GM23338 (cell line): ENCODE results near the gene CPNE6. TPM values are rescaled to one million over a fixed set of nuclear protein-coding genes. Genes with fewer than 3 reads are reported as not detected.

Experiments
- ATAC-seq: fragments of 200-7000 bp; cut with Tn5 transposase; 3 replicates; pipeline ENCODE4 v1.9.1; 2020
- DNase-seq: peaks from one replicate; pipeline ENCODE4 v3.0.0-alpha.2; 2015; ENCODE audit warnings: low spot score
- H2AFZ ChIP-seq: fragments of 200-600 bp; sonication (generic); 2 replicates; pipeline ENCODE4 v1.8.0; 2016; ENCODE audit warnings: antibody characterized with exemption, mild to moderate bottlenecking, moderate library complexity
- H3F3A ChIP-seq: fragments of 200-600 bp; sonication (generic); replicated peaks from 2 replicates; pipeline ENCODE4 v1.8.0; 2017; ENCODE audit warnings: antibody characterized with exemption, mixed run types, low read depth
- H3K27ac ChIP-seq: fragments of 200-600 bp; sonication (generic); 2 replicates; pipeline ENCODE4 v1.6.1; 2016; ENCODE audit warnings: low read depth
- H3K27me3 ChIP-seq: fragments of 200-600 bp; sonication (generic); 2 replicates; pipeline ENCODE4 v1.8.0; 2016; ENCODE audit warnings: mild to moderate bottlenecking, mixed run types, moderate library complexity; ENCODE audit not compliant: insufficient read depth
- H3K36me3 ChIP-seq: fragments of 200-600 bp; sonication (generic); 2 replicates; pipeline ENCODE4 v1.8.0; 2016; ENCODE audit warnings: mild to moderate bottlenecking; ENCODE audit not compliant: insufficient read depth
- H3K4me1 ChIP-seq: fragments of 200-600 bp; sonication (generic); 2 replicates; pipeline ENCODE4 v1.8.0; 2016; ENCODE audit warnings: mild to moderate bottlenecking, moderate library complexity; ENCODE audit not compliant: insufficient read depth
- H3K4me2 ChIP-seq: fragments of 200-600 bp; sonication (generic); 2 replicates; pipeline ENCODE4 v1.7.1; 2017; ENCODE audit warnings: mixed run types
- H3K4me3 ChIP-seq: fragments of 200-600 bp; sonication (generic); 2 replicates; pipeline ENCODE4 v1.6.1; 2016; ENCODE audit warnings: mixed run types
- H3K79me2 ChIP-seq: fragments of 200-600 bp; sonication (generic); replicated peaks from 2 replicates; pipeline ENCODE4 v1.8.0; 2017; ENCODE audit warnings: mild to moderate bottlenecking; ENCODE audit not compliant: insufficient read depth
- H3K9me2 ChIP-seq: fragments of 200-600 bp; sonication (generic); 2 replicates; pipeline ENCODE4 v1.8.0; 2017; ENCODE audit not compliant: insufficient read depth
- H4K20me1 ChIP-seq: fragments of 200-600 bp; sonication (generic); replicated peaks from 2 replicates; pipeline ENCODE4 v1.8.0; 2017; ENCODE audit warnings: mild to moderate bottlenecking; ENCODE audit not compliant: insufficient read depth
- H3K27ac Mint-ChIP-seq: 2 replicates; pipeline ENCODE4 v1.8.0; 2020; ENCODE audit warnings: inconsistent platforms, mild to moderate bottlenecking, moderate library complexity, mixed read lengths
- H3K27me3 Mint-ChIP-seq: 3 replicates; pipeline ENCODE4 v1.8.0; 2022; ENCODE audit warnings: low read depth, mild to moderate bottlenecking, moderate library complexity, mixed read lengths, inconsistent platforms; ENCODE audit not compliant: insufficient read depth, poor library complexity
- H3K36me3 Mint-ChIP-seq: 3 replicates; pipeline ENCODE4 v1.8.0; 2021; ENCODE audit warnings: low read depth, mild to moderate bottlenecking, inconsistent platforms, moderate library complexity, mixed read lengths
- H3K4me1 Mint-ChIP-seq: 3 replicates; pipeline ENCODE4 v1.8.0; 2020; ENCODE audit warnings: mild to moderate bottlenecking, inconsistent platforms, mixed read lengths
- H3K4me3 Mint-ChIP-seq: 3 replicates; pipeline ENCODE4 v1.8.0; 2021; ENCODE audit warnings: moderate library complexity, mild to moderate bottlenecking, inconsistent platforms, mixed read lengths
- H3K9me3 Mint-ChIP-seq: 3 replicates; pipeline ENCODE4 v1.8.0; 2020; ENCODE audit warnings: moderate library complexity, mild to moderate bottlenecking, inconsistent platforms, mixed read lengths
- CREB1 ChIP-seq: fragments of 250-450 bp; sonication (Bioruptor Pico); IDR thresholded peaks from 2 replicates; pipeline ENCODE4 v1.5.0; 2020; ENCODE audit warnings: low read depth, mild to moderate bottlenecking, moderate library complexity
- EZH2 ChIP-seq: fragments of 200-600 bp; sonication (generic); IDR thresholded peaks from one replicate; pipeline ENCODE4 v1.8.0; 2017; ENCODE audit warnings: antibody characterized with exemption, mild to moderate bottlenecking, low read depth; ENCODE audit not compliant: unreplicated experiment
- EZH2phosphoT487 ChIP-seq: fragments of 200-600 bp; sonication (generic); IDR thresholded peaks from one replicate; pipeline ENCODE4 v1.8.1; 2018; ENCODE audit warnings: antibody characterized with exemption; ENCODE audit not compliant: unreplicated experiment
- JUNB ChIP-seq: IDR thresholded peaks from one replicate; pipeline ENCODE4 v1.6.1; 2016; ENCODE audit warnings: antibody characterized with exemption; ENCODE audit not compliant: unreplicated experiment
- NANOG ChIP-seq: IDR thresholded peaks from 2 replicates; pipeline ENCODE4 v1.6.1; 2016; ENCODE audit warnings: antibody characterized with exemption, borderline replicate concordance
- POLR2AphosphoS5 ChIP-seq: IDR thresholded peaks from 2 replicates; pipeline ENCODE4 v1.6.1; 2016; ENCODE audit warnings: antibody characterized with exemption, low read depth
- STAT1 ChIP-seq: IDR thresholded peaks from one replicate; pipeline ENCODE4 v1.6.1; 2016; ENCODE audit warnings: antibody characterized with exemption; ENCODE audit not compliant: unreplicated experiment
- ZNF114 ChIP-seq: fragments of 250-450 bp; sonication (Bioruptor Pico); IDR thresholded peaks from 2 replicates; pipeline ENCODE4 v1.5.0; 2020; ENCODE audit warnings: mild to moderate bottlenecking, moderate library complexity
- ZNF331 ChIP-seq: fragments of 250-450 bp; sonication (Bioruptor Pico); IDR thresholded peaks from 2 replicates; pipeline ENCODE4 v1.5.0; 2020; ENCODE audit warnings: low read depth, mild to moderate bottlenecking, moderate library complexity
- polyA plus RNA-seq: library from polyadenylated mRNA; unstranded; fragments of >200 nt; fragmentation: Nextera tagmentation; extraction: Ambion mirVana; gene quantifications from 2 replicates; pipeline ENCODE4 v1.2.1, GENCODE V29; 2016
- total RNA-seq: library from RNA; depleted of rRNA; stranded (reverse); fragments of >200 nt; shearing (Covaris generic); gene quantifications from 2 replicates; pipeline ENCODE4 v1.2.3, GENCODE V29; 2014
- TF ChIP-seq, protein P1 (sequence below): fragments of 250-450 bp; sonication (Bioruptor Pico); IDR thresholded peaks from 2 replicates; pipeline ENCODE4 v1.5.0; 2020; ENCODE audit warnings: mild to moderate bottlenecking, moderate library complexity
- TF ChIP-seq, protein P2 (sequence below): IDR thresholded peaks from 2 replicates; pipeline ENCODE4 v1.6.1; 2016; ENCODE audit warnings: antibody characterized with exemption
- TF ChIP-seq, protein P3 (sequence below): IDR thresholded peaks from one replicate; pipeline ENCODE4 v1.6.1; 2018; ENCODE audit warnings: antibody characterized with exemption; ENCODE audit not compliant: unreplicated experiment
- TF ChIP-seq, protein P4 (sequence below), 2 experiments: fragments of 200-600 bp in 1 of 2; sonication (generic) in 1 of 2; conservative IDR thresholded peaks; 2 replicates each; pipeline versions ENCODE4 v1.5.1 to v1.6.1; 2016 to 2017; ENCODE audit warnings: antibody characterized with exemption in 2 of 2, low read depth in 2 of 2, mild to moderate bottlenecking in 2 of 2, moderate library complexity in 1 of 2

The CPNE6 gene
- total and polyA plus RNA-seq, 2 experiments from 2014 or later: 0.16 TPM; not detected in 1

DNA sequence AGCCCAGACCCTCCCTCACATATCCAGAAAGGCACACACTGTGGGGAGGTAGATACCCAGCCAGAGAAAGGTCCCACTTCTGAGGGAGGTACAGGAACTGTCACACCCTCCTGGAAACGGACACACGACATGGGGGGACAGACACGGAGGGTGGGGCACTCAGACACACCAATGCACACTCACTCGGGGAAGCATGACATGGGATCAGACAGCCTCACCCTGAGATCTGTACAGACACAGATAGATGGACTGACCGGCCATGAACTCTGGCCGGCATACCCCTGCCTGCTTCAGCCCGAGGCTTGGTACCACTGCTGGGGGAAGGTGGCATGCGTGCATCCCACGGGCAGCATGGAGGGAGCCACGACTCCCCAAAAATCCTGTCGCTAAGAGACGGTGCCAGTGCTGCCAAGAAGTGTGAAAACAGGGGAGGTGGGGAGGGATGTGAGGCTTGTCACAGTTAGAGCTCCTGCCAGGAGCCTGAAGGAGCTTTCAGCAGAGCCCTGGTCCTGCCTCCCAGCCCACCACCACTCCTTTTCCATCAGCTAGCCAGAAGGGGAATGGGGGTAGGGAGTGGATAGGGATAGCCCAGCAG is 571 bp downstream of the CPNE6 start:
- no peak overlapping the region for H3K27ac Mint-ChIP-seq

More for the DNA sequence above, 571 bp downstream of the CPNE6 start:
- H3K27me3 ChIP-seq: no peaks in the 10 kb centered on the region
- H3K27ac ChIP-seq: no peak overlapping the region
- no peaks in the 10 kb centered on the region for H3K79me2 ChIP-seq
- no peaks in the 10 kb centered on the region for H4K20me1 ChIP-seq
- TF ChIP-seq CREB1 (CRISPR knock-in tag) (no peak), ZNF331 (CRISPR knock-in tag) (no peak), STAT1 (no peak), POLR2AphosphoS5 (no peak), ZNF114 (CRISPR knock-in tag) (no peak), EZH2phosphoT487 (no peak), EZH2 (no peak), NANOG (no peak), JUNB (no peak)
- TF ChIP-seq, protein P1, sequence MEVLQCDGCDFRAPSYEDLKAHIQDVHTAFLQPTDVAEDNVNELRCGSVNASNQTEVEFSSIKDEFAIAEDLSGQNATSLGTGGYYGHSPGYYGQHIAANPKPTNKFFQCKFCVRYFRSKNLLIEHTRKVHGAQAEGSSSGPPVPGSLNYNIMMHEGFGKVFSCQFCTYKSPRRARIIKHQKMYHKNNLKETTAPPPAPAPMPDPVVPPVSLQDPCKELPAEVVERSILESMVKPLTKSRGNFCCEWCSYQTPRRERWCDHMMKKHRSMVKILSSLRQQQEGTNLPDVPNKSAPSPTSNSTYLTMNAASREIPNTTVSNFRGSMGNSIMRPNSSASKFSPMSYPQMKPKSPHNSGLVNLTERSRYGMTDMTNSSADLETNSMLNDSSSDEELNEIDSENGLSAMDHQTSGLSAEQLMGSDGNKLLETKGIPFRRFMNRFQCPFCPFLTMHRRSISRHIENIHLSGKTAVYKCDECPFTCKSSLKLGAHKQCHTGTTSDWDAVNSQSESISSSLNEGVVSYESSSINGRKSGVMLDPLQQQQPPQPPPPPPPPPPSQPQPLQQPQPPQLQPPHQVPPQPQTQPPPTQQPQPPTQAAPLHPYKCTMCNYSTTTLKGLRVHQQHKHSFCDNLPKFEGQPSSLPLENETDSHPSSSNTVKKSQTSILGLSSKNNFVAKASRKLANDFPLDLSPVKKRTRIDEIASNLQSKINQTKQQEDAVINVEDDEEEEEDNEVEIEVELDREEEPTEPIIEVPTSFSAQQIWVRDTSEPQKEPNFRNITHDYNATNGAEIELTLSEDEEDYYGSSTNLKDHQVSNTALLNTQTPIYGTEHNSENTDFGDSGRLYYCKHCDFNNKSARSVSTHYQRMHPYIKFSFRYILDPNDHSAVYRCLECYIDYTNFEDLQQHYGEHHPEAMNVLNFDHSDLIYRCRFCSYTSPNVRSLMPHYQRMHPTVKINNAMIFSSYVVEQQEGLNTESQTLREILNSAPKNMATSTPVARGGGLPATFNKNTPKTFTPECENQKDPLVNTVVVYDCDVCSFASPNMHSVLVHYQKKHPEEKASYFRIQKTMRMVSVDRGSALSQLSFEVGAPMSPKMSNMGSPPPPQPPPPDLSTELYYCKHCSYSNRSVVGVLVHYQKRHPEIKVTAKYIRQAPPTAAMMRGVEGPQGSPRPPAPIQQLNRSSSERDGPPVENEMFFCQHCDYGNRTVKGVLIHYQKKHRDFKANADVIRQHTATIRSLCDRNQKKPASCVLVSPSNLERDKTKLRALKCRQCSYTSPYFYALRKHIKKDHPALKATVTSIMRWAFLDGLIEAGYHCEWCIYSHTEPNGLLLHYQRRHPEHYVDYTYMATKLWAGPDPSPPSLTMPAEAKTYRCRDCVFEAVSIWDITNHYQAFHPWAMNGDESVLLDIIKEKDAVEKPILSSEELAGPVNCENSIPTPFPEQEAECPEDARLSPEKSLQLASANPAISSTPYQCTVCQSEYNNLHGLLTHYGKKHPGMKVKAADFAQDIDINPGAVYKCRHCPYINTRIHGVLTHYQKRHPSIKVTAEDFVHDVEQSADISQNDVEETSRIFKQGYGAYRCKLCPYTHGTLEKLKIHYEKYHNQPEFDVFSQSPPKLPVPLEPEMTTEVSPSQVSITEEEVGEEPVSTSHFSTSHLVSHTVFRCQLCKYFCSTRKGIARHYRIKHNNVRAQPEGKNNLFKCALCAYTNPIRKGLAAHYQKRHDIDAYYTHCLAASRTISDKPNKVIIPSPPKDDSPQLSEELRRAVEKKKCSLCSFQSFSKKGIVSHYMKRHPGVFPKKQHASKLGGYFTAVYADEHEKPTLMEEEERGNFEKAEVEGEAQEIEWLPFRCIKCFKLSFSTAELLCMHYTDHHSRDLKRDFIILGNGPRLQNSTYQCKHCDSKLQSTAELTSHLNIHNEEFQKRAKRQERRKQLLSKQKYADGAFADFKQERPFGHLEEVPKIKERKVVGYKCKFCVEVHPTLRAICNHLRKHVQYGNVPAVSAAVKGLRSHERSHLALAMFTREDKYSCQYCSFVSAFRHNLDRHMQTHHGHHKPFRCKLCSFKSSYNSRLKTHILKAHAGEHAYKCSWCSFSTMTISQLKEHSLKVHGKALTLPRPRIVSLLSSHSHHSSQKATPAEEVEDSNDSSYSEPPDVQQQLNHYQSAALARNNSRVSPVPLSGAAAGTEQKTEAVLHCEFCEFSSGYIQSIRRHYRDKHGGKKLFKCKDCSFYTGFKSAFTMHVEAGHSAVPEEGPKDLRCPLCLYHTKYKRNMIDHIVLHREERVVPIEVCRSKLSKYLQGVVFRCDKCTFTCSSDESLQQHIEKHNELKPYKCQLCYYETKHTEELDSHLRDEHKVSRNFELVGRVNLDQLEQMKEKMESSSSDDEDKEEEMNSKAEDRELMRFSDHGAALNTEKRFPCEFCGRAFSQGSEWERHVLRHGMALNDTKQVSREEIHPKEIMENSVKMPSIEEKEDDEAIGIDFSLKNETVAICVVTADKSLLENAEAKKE: no peak
- TF ChIP-seq, protein P2, sequence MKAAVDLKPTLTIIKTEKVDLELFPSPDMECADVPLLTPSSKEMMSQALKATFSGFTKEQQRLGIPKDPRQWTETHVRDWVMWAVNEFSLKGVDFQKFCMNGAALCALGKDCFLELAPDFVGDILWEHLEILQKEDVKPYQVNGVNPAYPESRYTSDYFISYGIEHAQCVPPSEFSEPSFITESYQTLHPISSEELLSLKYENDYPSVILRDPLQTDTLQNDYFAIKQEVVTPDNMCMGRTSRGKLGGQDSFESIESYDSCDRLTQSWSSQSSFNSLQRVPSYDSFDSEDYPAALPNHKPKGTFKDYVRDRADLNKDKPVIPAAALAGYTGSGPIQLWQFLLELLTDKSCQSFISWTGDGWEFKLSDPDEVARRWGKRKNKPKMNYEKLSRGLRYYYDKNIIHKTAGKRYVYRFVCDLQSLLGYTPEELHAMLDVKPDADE: no peak
- TF ChIP-seq, protein P3, sequence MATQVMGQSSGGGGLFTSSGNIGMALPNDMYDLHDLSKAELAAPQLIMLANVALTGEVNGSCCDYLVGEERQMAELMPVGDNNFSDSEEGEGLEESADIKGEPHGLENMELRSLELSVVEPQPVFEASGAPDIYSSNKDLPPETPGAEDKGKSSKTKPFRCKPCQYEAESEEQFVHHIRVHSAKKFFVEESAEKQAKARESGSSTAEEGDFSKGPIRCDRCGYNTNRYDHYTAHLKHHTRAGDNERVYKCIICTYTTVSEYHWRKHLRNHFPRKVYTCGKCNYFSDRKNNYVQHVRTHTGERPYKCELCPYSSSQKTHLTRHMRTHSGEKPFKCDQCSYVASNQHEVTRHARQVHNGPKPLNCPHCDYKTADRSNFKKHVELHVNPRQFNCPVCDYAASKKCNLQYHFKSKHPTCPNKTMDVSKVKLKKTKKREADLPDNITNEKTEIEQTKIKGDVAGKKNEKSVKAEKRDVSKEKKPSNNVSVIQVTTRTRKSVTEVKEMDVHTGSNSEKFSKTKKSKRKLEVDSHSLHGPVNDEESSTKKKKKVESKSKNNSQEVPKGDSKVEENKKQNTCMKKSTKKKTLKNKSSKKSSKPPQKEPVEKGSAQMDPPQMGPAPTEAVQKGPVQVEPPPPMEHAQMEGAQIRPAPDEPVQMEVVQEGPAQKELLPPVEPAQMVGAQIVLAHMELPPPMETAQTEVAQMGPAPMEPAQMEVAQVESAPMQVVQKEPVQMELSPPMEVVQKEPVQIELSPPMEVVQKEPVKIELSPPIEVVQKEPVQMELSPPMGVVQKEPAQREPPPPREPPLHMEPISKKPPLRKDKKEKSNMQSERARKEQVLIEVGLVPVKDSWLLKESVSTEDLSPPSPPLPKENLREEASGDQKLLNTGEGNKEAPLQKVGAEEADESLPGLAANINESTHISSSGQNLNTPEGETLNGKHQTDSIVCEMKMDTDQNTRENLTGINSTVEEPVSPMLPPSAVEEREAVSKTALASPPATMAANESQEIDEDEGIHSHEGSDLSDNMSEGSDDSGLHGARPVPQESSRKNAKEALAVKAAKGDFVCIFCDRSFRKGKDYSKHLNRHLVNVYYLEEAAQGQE: no peak
- TF ChIP-seq, protein P4, sequence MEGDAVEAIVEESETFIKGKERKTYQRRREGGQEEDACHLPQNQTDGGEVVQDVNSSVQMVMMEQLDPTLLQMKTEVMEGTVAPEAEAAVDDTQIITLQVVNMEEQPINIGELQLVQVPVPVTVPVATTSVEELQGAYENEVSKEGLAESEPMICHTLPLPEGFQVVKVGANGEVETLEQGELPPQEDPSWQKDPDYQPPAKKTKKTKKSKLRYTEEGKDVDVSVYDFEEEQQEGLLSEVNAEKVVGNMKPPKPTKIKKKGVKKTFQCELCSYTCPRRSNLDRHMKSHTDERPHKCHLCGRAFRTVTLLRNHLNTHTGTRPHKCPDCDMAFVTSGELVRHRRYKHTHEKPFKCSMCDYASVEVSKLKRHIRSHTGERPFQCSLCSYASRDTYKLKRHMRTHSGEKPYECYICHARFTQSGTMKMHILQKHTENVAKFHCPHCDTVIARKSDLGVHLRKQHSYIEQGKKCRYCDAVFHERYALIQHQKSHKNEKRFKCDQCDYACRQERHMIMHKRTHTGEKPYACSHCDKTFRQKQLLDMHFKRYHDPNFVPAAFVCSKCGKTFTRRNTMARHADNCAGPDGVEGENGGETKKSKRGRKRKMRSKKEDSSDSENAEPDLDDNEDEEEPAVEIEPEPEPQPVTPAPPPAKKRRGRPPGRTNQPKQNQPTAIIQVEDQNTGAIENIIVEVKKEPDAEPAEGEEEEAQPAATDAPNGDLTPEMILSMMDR (conservative IDR thresholded peaks at IDR 0.05; ENCODE audit: low read depth in 2 of 2): no peak
- H3K27me3 Mint-ChIP-seq: peaks cover 7% of the 10 kb centered on the region
- H3K4me1 Mint-ChIP-seq: peaks cover 10% of the 10 kb centered on the region
- DNase-seq (no peak), ATAC-seq (no peak)
- no peaks in the 10 kb centered on the region for H3K9me3 Mint-ChIP-seq
- no peaks in the 10 kb centered on the region for H3K9me2 ChIP-seq
- no peaks in the 10 kb centered on the region for H3F3A ChIP-seq
- H3K4me3 ChIP-seq: no peak overlapping the region
- no peak overlapping the region for H3K4me3 Mint-ChIP-seq
- H3K36me3 ChIP-seq: no peaks in the 10 kb centered on the region
- H3K4me1 ChIP-seq: no peaks in the 10 kb centered on the region
- H3K36me3 Mint-ChIP-seq: no peaks in the 10 kb centered on the region
- no peak overlapping the region for H3K4me2 ChIP-seq
- H2AFZ ChIP-seq: no peak overlapping the region
